Smooth muscle cell of the brain vasculature (primary cell): ENCODE measurements around the gene RBFOX1.

Experiments
- DNase-seq: peaks from one replicate; pipeline ENCODE4 v3.0.0-alpha.2; 2012; ENCODE audit warnings: low read depth, low spot score

RBFOX1 gene

GRCh38 chr16:7334801-7335560 lies 2.3 kb downstream of the RBFOX1 start:
- DNase-seq: no peak

- no peak for DNase-seq
These were observed 3.5 kb downstream of the RBFOX1 start for GRCh38 chr16:7335991-7336634.

- no peak for DNase-seq
These were observed 4.1 kb downstream of the RBFOX1 start for GRCh38 chr16:7336742-7337141.

DNA sequence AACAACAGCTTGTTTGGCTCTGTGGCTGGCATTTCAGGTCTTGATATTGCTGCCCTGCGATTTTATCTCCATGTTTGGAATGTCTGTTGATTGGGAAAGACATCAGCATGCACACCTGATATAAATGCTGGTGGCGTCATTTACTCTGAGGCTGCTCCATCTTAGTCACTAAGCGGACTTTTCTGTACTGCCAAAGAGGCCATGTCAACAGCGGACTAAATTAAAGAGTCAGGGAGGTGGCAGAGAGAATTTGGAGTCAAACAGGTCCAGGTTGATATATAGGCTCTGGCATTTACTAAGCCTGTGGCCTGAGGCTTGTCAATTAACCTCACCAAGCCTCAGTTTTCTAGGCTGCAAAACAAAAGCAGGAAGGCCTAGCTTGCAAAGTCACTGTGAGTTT lies 6.2 kb downstream of the RBFOX1 start:
- DNase-seq: no peak

- no peak for DNase-seq
These were observed 7.1 kb downstream of the RBFOX1 start for GRCh38 chr16:7339700-7340099.

DNA sequence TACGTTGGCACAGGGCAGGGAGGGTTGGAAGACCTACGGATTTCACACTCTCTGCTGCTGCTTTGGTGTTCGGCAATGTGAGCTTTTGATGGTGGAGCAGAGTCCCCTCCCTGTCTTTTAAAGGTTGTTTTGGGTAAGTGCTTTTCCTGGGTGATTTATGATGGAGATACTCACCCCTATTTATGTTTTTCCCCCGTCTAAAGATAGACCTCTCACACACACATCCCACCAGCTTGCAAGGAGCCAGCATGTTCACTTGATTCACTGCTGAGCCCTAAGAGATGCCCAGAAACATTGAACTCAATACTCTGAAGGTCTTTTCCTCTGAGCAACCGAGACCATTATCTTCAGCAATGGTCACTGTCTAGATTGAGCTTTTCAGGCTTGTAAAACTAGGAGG lies 8.3 kb downstream of the RBFOX1 start:
- DNase-seq: no peak

DNA sequence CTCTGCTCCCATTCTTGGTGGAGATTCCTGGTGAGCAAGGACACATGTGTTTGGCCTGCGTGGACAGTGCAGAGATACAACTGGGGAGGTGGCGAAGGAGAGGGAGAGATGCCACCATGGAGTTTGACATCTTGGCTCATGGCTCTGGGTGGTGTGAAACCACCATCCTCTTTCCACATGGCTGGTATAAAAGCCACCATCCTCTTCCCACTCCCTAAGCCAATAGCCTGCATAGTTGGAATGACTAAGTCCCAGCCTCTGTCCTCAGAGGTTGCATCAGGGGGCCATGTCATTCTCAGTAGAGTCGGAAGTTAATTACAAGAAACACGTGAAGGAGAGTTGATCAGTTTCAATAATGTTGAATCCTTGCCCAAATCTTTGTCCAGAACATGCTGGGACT lies 10.0 kb downstream of the RBFOX1 start:
- no peak for DNase-seq

DNA sequence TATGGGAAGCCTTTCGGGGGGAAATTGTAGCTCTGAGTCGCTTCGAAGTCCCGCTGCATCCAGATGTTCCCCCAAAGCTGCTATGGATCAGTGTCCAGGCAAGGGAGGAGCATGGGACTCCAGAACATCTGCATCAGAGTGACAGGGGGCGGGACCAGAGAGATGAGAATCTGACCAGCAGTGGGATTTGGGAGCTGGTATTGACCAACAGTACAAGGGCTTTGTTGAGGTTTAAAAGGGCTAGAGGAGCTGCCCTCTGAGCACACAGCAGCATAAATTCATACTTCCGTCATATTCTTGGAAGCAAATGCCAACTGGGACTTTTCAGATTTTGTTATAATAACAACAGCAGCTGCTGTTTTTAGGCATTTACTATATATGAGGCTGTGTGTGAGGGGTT lies 10.6 kb downstream of the RBFOX1 start:
- no peak for DNase-seq

DNA sequence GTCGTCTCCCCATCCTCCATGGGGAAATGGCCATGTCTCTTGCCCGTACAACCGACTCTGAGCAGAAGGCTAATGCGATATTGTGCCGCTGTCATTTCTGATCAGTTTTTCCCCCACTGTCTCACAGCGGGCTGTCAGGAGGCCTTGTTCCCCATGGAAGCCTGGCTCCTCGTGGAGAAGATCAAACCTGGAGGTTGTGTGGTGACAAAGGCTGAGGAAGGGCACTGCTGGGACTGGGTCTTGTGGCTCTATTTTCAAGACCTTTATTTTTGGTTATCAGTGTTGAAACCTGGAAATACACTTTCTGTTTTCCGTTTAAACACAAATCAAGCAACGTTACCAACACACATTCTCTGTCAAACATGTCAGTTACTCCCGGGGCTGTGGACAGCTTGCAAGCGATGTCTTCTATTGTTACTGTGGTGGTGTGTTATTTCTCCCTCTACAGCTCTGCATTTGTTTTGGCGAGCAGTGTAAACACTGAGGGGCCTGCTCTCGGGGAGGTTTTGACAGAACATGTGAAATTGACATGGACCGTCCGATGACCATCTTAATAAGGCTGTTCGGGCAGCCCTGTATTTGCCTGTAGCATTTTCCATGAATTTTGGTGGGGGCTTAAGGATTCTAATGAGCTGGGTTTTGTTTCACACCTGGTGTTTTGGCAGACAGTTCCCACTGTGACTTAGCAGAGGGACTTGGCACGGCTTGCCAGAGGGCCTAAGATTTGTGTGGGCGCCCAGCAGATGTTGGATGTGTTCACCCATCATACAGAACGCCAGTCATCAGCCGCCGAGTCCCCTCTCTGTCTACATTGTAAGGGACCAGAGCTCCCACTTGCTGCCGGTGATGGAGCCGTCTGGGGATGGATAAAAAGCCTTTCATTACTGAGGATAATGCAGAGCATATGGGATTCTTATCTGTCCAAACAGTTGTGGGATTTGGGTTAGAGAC lies 12.5 kb downstream of the RBFOX1 start:
- DNase-seq: no peak

- no peak for DNase-seq
These were observed 18.2 kb downstream of the RBFOX1 start for GRCh38 chr16:7350806-7351205.

- no peak for DNase-seq
These were observed 19.2 kb downstream of the RBFOX1 start for GRCh38 chr16:7351610-7352510.

GRCh38 chr16:7355758-7356157 lies 23.1 kb downstream of the RBFOX1 start:
- DNase-seq: no peak

- DNase-seq: no peak
These were observed 28.9 kb downstream of the RBFOX1 start for GRCh38 chr16:7361416-7362129.

DNA sequence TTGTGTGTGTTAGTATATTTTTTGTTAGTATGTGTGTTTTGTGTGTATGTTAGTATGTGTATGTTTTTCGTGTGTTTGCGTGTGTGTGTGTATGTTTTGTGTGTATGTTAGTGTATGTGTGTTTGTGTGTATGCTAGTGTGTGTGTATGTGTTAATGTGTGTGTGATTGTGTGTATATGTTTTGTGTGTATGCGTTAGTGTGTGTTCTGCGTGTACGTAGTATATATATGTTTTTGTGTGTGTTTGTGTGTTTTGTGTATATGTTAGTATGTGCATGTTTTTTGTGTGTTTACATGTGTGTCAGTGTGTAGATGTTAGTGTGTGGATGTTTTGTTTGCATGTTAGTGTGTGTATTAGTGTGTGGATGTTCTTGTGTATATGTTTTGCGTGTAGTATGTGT lies 29.6 kb downstream of the RBFOX1 start:
- no peak for DNase-seq

DNA sequence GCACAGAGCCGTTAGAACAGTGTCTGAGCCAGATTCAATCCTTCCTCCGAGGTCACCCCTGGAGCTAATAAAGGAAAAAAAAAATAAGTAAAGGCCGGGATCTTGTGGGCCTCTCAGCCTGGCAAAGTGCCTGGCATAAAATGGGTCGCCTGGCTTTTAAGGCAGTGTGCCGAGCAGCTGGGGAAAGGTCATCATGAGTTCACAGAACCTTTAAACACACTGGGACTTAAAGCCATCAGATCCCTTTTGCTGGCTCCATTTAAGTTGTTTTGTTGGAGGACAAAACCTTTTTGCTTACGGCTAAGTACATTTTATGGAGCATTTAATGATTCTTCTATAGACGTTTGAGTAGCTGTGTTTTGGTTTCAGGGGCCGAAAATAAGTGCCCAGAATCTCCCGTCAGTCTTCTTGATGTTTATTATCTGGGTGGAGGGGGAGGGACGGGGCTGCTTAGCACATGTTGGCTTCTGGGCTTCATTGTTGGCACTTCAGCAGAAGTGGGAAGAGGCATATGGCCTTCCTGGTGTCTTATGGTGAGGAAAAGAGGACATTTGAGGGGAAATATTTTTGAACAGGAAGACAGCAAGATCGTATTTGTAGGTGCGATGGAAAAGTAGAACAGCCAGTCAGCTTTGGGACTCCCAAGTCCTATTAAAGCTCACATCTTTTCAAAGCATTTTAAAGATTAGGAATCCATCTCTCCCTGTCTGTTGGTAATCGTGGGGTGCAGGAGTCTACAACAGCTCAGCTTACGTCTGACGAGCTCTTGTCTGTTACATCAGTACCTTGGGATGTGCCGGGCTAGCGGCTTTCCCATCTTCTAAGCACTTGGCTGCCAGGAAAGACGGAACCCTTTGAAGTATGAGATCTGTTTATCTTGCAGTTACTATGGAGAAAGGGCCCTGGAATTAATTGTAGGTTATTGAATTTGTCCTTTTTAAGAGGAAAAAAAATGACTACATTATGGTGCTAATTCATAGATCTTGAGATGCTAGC lies 31.1 kb downstream of the RBFOX1 start:
- no peak for DNase-seq

- no peak for DNase-seq
These were observed 33.4 kb downstream of the RBFOX1 start for GRCh38 chr16:7366041-7366440.

- DNase-seq: no peak
These were observed 34.6 kb downstream of the RBFOX1 start for GRCh38 chr16:7366993-7367880.

GRCh38 chr16:7369204-7369603 lies 36.6 kb downstream of the RBFOX1 start:
- DNase-seq: no peak
